Measurements from ENCODE around the gene GLDN.

DNA sequence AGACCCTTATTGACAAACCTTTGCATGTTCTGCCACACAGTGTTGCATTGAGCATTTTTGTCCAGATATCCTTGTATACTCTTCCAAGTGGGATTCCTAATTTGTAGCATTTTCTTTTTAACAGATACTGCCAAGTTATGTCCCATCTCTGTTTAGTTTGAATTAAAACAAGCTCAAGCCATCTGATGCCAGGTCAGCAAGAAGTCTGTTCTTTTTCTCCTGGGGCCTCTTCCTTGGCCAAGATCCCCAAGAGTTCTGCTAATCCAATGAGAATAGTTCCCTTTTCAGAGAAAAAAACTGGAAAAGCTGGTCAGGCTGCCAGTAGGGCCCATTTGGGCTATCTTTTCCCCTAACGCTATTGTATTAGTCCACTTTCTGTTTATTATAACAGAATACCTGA is 29.8 kb downstream of the GLDN start:
- TF ChIP-seq USF1 (CRISPR knock-in tag; IDR thresholded peaks at IDR 0.05) (no peak), ZNF138 (CRISPR knock-in tag; conservative IDR thresholded peaks at IDR 0.05) (no peak), ETV6 (CRISPR knock-in tag; IDR thresholded peaks at IDR 0.05) (no peak), CREB1 (CRISPR knock-in tag; IDR thresholded peaks at IDR 0.05) (no peak), ATF3 (CRISPR knock-in tag; conservative IDR thresholded peaks at IDR 0.05) (no peak), JUN (CRISPR knock-in tag; IDR thresholded peaks at IDR 0.05) (no peak)
- TF ChIP-seq, protein P1, sequence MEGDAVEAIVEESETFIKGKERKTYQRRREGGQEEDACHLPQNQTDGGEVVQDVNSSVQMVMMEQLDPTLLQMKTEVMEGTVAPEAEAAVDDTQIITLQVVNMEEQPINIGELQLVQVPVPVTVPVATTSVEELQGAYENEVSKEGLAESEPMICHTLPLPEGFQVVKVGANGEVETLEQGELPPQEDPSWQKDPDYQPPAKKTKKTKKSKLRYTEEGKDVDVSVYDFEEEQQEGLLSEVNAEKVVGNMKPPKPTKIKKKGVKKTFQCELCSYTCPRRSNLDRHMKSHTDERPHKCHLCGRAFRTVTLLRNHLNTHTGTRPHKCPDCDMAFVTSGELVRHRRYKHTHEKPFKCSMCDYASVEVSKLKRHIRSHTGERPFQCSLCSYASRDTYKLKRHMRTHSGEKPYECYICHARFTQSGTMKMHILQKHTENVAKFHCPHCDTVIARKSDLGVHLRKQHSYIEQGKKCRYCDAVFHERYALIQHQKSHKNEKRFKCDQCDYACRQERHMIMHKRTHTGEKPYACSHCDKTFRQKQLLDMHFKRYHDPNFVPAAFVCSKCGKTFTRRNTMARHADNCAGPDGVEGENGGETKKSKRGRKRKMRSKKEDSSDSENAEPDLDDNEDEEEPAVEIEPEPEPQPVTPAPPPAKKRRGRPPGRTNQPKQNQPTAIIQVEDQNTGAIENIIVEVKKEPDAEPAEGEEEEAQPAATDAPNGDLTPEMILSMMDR (IDR thresholded peaks at IDR 0.05), result no peak

Measured in WTC11 (cell line).